AG04449 (cell line): ENCODE measurements around the gene DIRAS1.

Experiments
- CTCF ChIA-PET: fragments of 350-600 bp; formaldehyde crosslinking; extraction: SDS; loops from one replicate; lab custom pipeline; 2021; ENCODE audit warnings: antibody characterized with exemption; lab: Yijun Ruan, JAX
- POLR2A ChIA-PET: fragments of 400-600, 350-600 bp; formaldehyde crosslinking; extraction: SDS; loops from one replicate; lab custom pipeline; 2020; ENCODE audit warnings: antibody characterized with exemption, inconsistent platforms; lab: Yijun Ruan, JAX
- DNase-seq: peaks from one replicate; pipeline ENCODE4 v3.0.0-alpha.2; 2010; ENCODE audit warnings: low read depth, low spot score
- H3K4me3 ChIP-seq: 2 replicates; pipeline ENCODE4 v1.5.1; 2011; ENCODE audit warnings: low read depth, mild to moderate bottlenecking, control low read depth, low read length
- TF ChIP-seq, protein P1 (sequence below): IDR thresholded peaks from one replicate; pipeline ENCODE4 v1.5.1; 2011; ENCODE audit warnings: mild to moderate bottlenecking, moderate library complexity, low read length, control low read depth, inconsistent platforms; ENCODE audit not compliant: insufficient read depth; ENCODE audit errors: missing control alignments

The DIRAS1 gene

GRCh38 chr19:2711875-2712205 is 9.3 kb downstream of the DIRAS1 start:
- DNase-seq = no peak
- TF ChIP-seq, protein P1, sequence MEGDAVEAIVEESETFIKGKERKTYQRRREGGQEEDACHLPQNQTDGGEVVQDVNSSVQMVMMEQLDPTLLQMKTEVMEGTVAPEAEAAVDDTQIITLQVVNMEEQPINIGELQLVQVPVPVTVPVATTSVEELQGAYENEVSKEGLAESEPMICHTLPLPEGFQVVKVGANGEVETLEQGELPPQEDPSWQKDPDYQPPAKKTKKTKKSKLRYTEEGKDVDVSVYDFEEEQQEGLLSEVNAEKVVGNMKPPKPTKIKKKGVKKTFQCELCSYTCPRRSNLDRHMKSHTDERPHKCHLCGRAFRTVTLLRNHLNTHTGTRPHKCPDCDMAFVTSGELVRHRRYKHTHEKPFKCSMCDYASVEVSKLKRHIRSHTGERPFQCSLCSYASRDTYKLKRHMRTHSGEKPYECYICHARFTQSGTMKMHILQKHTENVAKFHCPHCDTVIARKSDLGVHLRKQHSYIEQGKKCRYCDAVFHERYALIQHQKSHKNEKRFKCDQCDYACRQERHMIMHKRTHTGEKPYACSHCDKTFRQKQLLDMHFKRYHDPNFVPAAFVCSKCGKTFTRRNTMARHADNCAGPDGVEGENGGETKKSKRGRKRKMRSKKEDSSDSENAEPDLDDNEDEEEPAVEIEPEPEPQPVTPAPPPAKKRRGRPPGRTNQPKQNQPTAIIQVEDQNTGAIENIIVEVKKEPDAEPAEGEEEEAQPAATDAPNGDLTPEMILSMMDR = no peak
- H3K4me3 ChIP-seq = no peak overlapping the region
- CTCF ChIA-PET = no interaction called here
- POLR2A ChIA-PET = interaction anchor here (0.7 kb wide), 1 partner anchor 28 kb away, joined by 3 read pairs; no protein-coding TSS in a partner anchor

GRCh38 chr19:2711172-2711874 is 9.8 kb downstream of the DIRAS1 start:
- no peak overlapping the region for H3K4me3 ChIP-seq
- DNase-seq = no peak
- TF ChIP-seq, protein P1 = no peak
- ChIA-PET POLR2A (interaction anchor here (0.7 kb wide), 1 partner anchor 28 kb away, joined by 3 read pairs; no protein-coding TSS in a partner anchor), CTCF (interaction anchor here (0.6 kb wide), 1 partner anchor 10 kb away, joined by 3 read pairs; no protein-coding TSS in a partner anchor)

DNA sequence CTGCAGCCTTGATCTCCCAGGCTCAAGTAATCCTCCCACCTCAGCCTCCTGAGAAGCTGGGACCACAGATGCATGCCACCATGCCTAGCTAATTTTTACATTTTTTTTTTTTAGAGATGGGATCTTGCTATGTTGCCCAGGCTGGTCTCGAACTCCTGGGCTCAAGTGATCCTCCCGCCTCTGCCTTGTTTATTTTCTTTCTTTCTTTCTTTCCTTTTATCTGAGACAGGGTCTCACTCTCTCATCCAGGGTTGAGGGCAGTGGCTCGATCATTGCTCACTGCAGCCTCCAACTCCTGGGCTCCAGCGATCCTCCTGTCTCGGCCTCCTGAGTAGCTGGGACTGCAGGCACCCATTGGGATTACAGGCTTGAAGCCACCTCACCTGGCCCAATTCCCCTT is 14.9 kb downstream of the DIRAS1 start:
- DNase-seq = no peak
- CTCF ChIA-PET = no interaction called here
- POLR2A ChIA-PET = interaction anchor here (1.2 kb wide), 1 partner anchor 11 kb away, joined by 3 read pairs; no protein-coding TSS in a partner anchor

DNA sequence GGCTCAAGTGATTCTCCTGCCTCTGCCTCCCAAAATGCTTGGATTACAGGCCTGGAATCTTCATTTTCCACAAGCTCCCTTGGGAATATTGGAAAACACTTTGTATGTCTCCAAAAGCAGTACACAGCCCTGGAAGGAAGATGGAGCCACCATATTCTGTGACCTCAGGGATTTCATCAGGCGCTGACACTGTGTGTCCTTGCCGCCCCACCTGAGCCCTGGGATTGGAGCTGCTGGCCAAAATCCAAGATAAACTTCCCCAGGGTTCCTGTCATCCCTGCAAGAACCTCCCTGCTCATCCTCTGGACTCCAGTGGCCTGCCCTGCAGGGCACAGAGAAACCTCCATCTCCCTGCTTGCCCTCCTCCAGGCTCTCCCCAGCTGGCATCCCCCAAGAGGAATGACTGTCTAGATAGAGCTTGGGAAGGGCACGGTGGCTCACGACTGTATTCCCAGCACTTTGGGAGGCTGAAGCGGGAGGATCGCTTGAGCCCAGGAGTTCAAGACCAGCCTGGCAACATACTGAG is 17.4 kb downstream of the DIRAS1 start:
- ChIA-PET CTCF (interaction anchor here (1.3 kb wide), 1 partner anchor 46 kb away, joined by 4 read pairs; no protein-coding TSS in a partner anchor), POLR2A (interaction anchor here (0.6 kb wide), 1 partner anchor 213 kb away, joined by 3 read pairs; no protein-coding TSS in a partner anchor)
- TF ChIP-seq, protein P1 = no peak
- H3K4me3 ChIP-seq = no peak overlapping the region
- DNase-seq = no peak

More for the DNA sequence above, 14.9 kb downstream of the DIRAS1 start:
- no peak overlapping the region for H3K4me3 ChIP-seq
- TF ChIP-seq, protein P1 = no peak

DNA sequence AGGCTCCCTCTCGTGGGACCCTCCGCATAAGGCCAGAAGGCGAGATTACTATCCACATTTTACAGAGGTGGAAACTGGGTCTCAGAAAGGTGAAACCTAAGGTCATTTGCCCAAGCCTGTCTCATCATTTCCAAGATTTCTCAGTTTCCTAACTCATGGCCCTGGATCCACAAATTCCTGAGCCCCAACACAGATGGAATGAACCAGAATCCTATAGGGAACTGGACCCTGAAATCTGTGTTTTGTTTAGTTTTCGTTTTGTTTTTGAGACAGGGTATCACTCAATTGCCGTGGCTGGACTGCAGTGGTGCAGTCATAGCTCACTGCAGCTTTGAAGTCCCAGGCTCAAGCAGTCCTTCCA is 18.1 kb downstream of the DIRAS1 start:
- ChIA-PET POLR2A (interaction anchor here (0.6 kb wide), 1 partner anchor 213 kb away, joined by 3 read pairs; no protein-coding TSS in a partner anchor), CTCF (interaction anchor here (1.3 kb wide), 1 partner anchor 47 kb away, joined by 4 read pairs; no protein-coding TSS in a partner anchor)
- DNase-seq = no peak
- H3K4me3 ChIP-seq = peak overlapping the region; percentile 40
- TF ChIP-seq, protein P1 = no peak
